Muscle layer of colon (tissue), 2 donors: Measurements from ENCODE around the gene PTPN1.
A peak's percentile ranks its signal among the peaks of the same experiment; 100 is the strongest.
"Not testable (repeated sequence)": the region's sequence is repeated elsewhere in the genome, so short reads cannot be mapped to it uniquely, and the experiment has no call there.

Experiments
- H3K27ac ChIP-seq: one replicate; pipeline ENCODE4 v1.7.0; 2013; ENCODE audit warnings: low read depth, mild to moderate bottlenecking, low read length, moderate library complexity
- H3K27me3 ChIP-seq, 2 donors: one replicate each; pipeline ENCODE4 v1.7.0; 2013; ENCODE audit warnings: low read length in 2 of 2, mild to moderate bottlenecking in 2 of 2; ENCODE audit not compliant: insufficient read depth in 2 of 2, control insufficient read depth in 1 of 2
- H3K36me3 ChIP-seq: one replicate; pipeline ENCODE4 v1.7.0; 2013; ENCODE audit warnings: mild to moderate bottlenecking, low read length; ENCODE audit not compliant: insufficient read depth
- H3K4me1 ChIP-seq: one replicate; pipeline ENCODE4 v1.7.0; 2013; ENCODE audit warnings: mild to moderate bottlenecking, low read length; ENCODE audit not compliant: insufficient read depth
- H3K4me3 ChIP-seq, 2 donors: one replicate each; pipeline ENCODE4 v1.7.0; 2013; ENCODE audit warnings: low read length in 2 of 2, low read depth in 1 of 2, mild to moderate bottlenecking in 1 of 2, moderate library complexity in 1 of 2
- H3K9ac ChIP-seq: one replicate; pipeline ENCODE4 v1.7.0; 2013; ENCODE audit warnings: low read length
- H3K9me3 ChIP-seq: one replicate; pipeline ENCODE4 v1.7.0; 2013; ENCODE audit warnings: mild to moderate bottlenecking, low read length
- donor health status: abdominal sarcoma.
- donor health status: Adenocarcinoma of cecum.

The PTPN1 gene

DNA sequence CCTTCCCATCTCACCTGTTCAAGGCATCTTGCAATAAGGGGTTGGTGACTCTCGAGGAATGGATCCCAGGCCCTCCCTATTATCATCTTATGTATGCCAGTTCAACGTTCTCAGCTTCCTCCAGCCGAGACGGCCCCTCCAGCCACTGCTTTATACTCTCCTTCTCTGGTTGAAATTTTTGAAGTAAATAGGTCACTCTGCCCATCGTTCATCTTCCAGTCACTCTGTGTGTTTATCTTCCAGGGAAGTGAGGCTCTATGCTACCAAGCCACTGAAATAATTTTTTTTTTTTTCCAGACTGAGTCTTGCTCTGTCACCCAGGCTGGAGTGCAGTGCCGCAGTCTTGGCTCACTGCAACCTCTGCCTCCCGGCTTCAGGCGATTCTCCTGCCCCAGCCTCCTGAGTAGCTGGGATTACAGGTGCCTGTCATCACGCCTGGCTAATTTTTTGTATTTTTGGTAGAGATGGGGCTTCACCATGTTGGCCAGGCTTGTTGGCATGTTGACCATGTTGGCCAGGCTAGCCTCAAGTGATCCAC is 17.0 kb downstream of the PTPN1 start:
- no peak overlapping the region for H3K9ac ChIP-seq
- peak overlapping the region; percentile 13 for H3K27ac ChIP-seq
- no peak overlapping the region for H3K4me3 ChIP-seq
- H3K9me3 ChIP-seq, result no peaks in the 10 kb centered on the region
- no peaks in the 10 kb centered on the region for H3K27me3 ChIP-seq
- peaks cover 26% of the 10 kb centered on the region for H3K4me1 ChIP-seq
- no peaks in the 10 kb centered on the region for H3K36me3 ChIP-seq

DNA sequence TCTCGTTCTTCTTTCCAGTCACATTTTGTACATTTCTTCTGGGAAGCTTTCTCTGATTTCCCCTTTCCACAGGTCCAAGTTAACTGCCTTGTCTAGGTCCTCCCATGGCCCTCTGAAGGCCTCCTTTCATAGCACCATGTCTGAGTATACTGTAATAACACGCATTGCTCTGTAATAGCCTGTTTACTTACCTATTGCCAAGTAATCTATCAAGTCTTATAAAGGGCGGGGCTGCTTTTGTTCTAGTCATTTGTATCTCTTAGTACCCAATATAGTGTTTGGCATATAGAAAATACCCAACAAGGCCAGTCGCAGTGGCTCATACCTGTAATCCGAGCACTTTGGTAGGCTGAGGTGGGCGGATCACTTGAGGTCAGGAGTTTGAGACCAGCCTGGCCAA is 17.9 kb downstream of the PTPN1 start:
- H3K4me1 ChIP-seq, result peaks cover 28% of the 10 kb centered on the region

GRCh38 chr20:50528804-50529351 is 18.7 kb downstream of the PTPN1 start:
- H3K36me3 ChIP-seq, result no peaks in the 10 kb centered on the region
- H3K27me3 ChIP-seq, result no peaks in the 10 kb centered on the region
- H3K4me1 ChIP-seq, result peaks cover 28% of the 10 kb centered on the region
- no peak overlapping the region for H3K4me3 ChIP-seq
- H3K9ac ChIP-seq, result no peak overlapping the region
- H3K9me3 ChIP-seq, result no peaks in the 10 kb centered on the region
- H3K27ac ChIP-seq, result no peak overlapping the region

More for the DNA sequence above, 17.9 kb downstream of the PTPN1 start:
- Histone ChIP-seq H3K9ac (no peak overlapping the region), H3K27me3 (no peaks in the 10 kb centered on the region), H3K27ac (no peak overlapping the region), H3K9me3 (no peaks in the 10 kb centered on the region), H3K36me3 (no peaks in the 10 kb centered on the region), H3K4me3 (no peak overlapping the region)

DNA sequence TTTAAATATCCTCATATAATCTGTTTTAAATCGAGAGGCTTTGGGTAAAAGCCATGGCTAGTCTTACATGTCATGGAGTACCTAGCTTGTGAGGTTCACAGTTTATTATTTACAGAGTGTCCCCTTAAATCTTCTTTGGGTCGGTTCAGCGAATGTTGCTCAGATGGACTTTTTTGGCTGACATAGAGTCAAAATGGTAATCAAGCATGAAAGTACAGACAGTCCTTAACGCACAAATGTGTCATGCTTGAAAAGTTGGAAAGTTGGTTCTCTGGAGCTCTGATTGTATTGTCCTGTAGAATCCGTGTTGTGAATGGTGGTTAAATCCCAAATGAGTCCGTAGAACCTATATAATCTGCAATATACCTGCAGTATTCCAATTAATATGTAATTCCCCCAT is 22.0 kb downstream of the PTPN1 start:
- Histone ChIP-seq H3K36me3 (no peaks in the 10 kb centered on the region), H3K4me3 (no peak overlapping the region), H3K9me3 (no peaks in the 10 kb centered on the region), H3K27ac (no peak overlapping the region), H3K27me3 (no peaks in the 10 kb centered on the region), H3K4me1 (peaks cover 24% of the 10 kb centered on the region), H3K9ac (no peak overlapping the region)

GRCh38 chr20:50533061-50533460 is 22.9 kb downstream of the PTPN1 start:
- no peaks in the 10 kb centered on the region for H3K36me3 ChIP-seq
- H3K9me3 ChIP-seq, result no peaks in the 10 kb centered on the region
- H3K27ac ChIP-seq, result no peak overlapping the region
- H3K27me3 ChIP-seq, result no peaks in the 10 kb centered on the region
- H3K9ac ChIP-seq, result no peak overlapping the region
- H3K4me3 ChIP-seq, result no peak overlapping the region
- peaks cover 31% of the 10 kb centered on the region for H3K4me1 ChIP-seq

GRCh38 chr20:50533464-50533863 is 23.3 kb downstream of the PTPN1 start:
- Histone ChIP-seq H3K4me1 (peaks cover 35% of the 10 kb centered on the region), H3K36me3 (no peaks in the 10 kb centered on the region), H3K27me3 (no peaks in the 10 kb centered on the region), H3K27ac (no peak overlapping the region), H3K9ac (no peak overlapping the region), H3K9me3 (no peaks in the 10 kb centered on the region), H3K4me3 (no peak overlapping the region)

DNA sequence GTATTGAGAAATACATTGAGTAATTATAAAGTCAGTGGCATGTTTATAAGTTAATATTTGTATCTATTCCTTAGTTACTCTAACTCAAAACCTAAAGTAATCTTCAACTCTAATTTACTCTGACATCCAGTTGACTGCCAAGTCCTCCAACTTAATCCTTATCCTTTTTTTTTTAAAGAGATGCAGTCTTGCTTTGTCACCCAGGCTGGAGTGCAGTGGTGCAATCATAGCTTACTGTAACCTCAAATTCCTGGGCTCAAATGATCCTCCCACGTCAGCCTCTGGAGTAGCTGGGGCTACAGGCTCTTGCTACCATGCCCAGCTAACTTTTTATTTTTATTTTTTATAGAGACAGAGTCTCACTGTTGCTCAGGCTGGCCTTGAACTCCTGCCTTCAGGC is 24.4 kb downstream of the PTPN1 start:
- Histone ChIP-seq H3K27ac (no peak overlapping the region), H3K4me1 (peaks cover 25% of the 10 kb centered on the region), H3K27me3 (no peaks in the 10 kb centered on the region), H3K9ac (no peak overlapping the region), H3K36me3 (no peaks in the 10 kb centered on the region), H3K4me3 (no peak overlapping the region), H3K9me3 (no peaks in the 10 kb centered on the region)

- no peak overlapping the region for H3K9ac ChIP-seq
- no peaks in the 10 kb centered on the region for H3K9me3 ChIP-seq
- H3K27ac ChIP-seq, result no peak overlapping the region
- no peaks in the 10 kb centered on the region for H3K36me3 ChIP-seq
- peaks cover 24% of the 10 kb centered on the region for H3K4me1 ChIP-seq
- H3K27me3 ChIP-seq, result no peaks in the 10 kb centered on the region
- H3K4me3 ChIP-seq, result no peak overlapping the region
Measured at GRCh38 chr20:50535162-50535561, 25.0 kb downstream of the PTPN1 start.

GRCh38 chr20:50536333-50536732 is 26.1 kb downstream of the PTPN1 start:
- H3K4me1 ChIP-seq, result peaks cover 33% of the 10 kb centered on the region
- no peak overlapping the region for H3K9ac ChIP-seq
- H3K27ac ChIP-seq, result no peak overlapping the region
- H3K4me3 ChIP-seq, result no peak overlapping the region
- H3K27me3 ChIP-seq, result no peaks in the 10 kb centered on the region
- no peaks in the 10 kb centered on the region for H3K36me3 ChIP-seq
- H3K9me3 ChIP-seq, result no peaks in the 10 kb centered on the region

DNA sequence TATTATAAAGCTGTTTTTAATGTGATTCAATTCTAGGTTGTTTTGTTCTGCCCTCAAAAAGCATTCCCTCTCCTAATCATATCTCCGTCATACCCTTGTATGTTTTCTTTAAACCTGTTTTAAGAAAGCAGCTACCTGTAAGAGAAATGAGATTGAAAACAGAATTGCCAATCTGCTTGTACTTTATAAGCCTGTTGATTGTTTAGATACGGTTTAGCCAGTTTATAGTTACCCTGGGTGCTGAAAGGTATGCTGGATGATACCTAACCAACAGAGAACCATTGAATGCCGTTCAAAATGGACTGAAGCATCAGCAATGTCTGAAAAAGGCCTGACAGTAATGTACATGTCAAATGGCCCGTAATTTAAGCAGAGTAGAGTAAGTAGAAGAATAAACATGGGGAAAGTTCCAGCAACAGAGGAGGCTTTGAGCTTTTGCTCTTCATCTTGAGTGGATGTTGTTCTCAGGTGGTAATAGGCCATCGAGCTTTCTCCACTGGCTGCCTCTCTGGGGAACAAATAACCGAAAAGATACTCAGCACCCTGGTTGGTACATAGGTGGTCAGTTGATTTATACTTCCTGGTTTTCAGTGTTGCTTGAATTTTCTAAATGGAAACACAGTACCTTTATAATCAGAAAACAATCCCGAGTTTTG is 27.5 kb downstream of the PTPN1 start:
- Histone ChIP-seq H3K9ac (no peak overlapping the region), H3K9me3 (no peaks in the 10 kb centered on the region), H3K4me3 (no peak overlapping the region), H3K36me3 (no peaks in the 10 kb centered on the region), H3K27me3 (no peaks in the 10 kb centered on the region), H3K4me1 (peaks cover 32% of the 10 kb centered on the region), H3K27ac (no peak overlapping the region)

DNA sequence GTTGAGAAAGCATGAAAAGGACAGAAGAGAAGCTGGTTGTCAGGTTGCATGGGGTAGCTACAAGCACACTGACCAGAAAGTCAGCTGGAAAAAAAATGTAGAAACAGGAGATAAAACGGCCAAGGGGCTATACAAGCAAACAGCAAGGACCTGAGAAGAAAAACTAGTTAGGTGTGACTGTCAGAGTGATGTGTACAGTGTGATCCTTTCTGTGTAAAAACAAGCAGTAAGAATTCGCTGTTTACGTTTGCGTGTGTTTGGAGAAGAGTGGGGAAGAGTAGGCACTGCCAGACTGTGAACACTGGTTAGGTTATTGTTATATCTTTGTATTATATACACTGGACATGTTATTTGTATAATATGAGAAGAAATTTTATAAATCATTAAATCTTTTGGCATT is 28.1 kb downstream of the PTPN1 start:
- Histone ChIP-seq H3K9me3 (no peaks in the 10 kb centered on the region), H3K4me3 (no peak overlapping the region), H3K9ac (no peak overlapping the region), H3K27me3 (no peaks in the 10 kb centered on the region), H3K4me1 (peaks cover 34% of the 10 kb centered on the region), H3K27ac (no peak overlapping the region), H3K36me3 (no peaks in the 10 kb centered on the region)

- H3K27ac ChIP-seq, H3K36me3 ChIP-seq, H3K27me3 ChIP-seq, H3K4me3 ChIP-seq, H3K9ac ChIP-seq, H3K9me3 ChIP-seq: not testable (repeated sequence)
- H3K4me1 ChIP-seq, result peaks cover 35% of the 10 kb centered on the region
Measured at GRCh38 chr20:50539798-50540197, 29.6 kb downstream of the PTPN1 start.
